Measurements from ENCODE around the gene PTCHD4.

The PTCHD4 gene

DNA sequence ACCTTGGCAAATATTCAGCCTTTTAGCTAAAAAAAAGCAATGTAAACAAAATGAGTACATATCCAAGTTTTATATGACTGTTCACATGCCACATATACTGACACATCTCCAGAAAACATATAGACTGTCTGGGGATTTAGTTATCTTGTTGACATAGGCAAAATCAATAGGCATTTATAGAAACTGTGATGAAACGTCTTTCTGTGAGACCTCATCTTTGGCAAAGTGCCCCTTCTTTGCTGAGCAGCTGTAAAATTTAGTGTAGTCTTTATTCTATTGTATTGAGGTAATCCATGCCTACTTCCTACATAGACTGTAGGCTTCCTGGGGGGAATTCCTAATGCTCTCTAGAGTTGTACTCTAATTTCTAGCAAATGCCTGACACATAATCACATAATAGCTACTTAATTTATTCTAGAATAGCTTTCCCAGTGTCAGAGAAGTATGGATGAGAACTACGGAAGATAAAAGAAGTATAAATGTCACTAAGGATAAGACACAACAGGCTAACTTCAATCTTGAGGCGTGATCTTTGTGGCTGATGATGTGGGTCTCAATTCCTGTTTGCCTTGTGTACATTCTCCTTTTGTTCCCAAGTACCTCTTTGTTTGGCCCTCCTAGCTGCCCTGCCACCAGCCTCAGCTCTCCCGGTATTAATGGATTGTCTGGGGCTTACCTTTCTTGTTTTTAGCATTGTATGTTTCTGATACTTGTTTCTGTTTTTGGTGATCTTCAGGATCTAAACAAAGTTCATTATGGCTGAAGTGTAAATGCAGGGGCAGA lies 30.6 kb downstream of the PTCHD4 start:
- Histone ChIP-seq H2AFZ (ENCODE audit: low read depth, low read length) (no peak overlapping the region), H3K27me3 (ENCODE audit: insufficient read depth, low read length, poor library complexity) (no peaks in the 10 kb centered on the region), H3K79me2 (ENCODE audit: insufficient read depth, low read length) (no peaks in the 10 kb centered on the region), H3K9me3 (ENCODE audit: insufficient read depth, low read length, severe bottlenecking) (no peaks in the 10 kb centered on the region), H3K36me3 (ENCODE audit: insufficient read depth, low read length) (no peaks in the 10 kb centered on the region), H3K9ac (ENCODE audit: low read depth, low read length) (no peak overlapping the region), H3K4me1 (ENCODE audit: insufficient read depth, low read length) (no peaks in the 10 kb centered on the region), H3K4me3 (ENCODE audit: low read depth in 1 of 2, low read length in 2 of 2) (no peak overlapping the region), H3K27ac (ENCODE audit: low read length) (no peak overlapping the region), H4K20me1 (ENCODE audit: insufficient read depth, low read length) (no peaks in the 10 kb centered on the region), H3K4me2 (ENCODE audit: insufficient read depth, low read length) (no peak overlapping the region)
- ATAC-seq (ENCODE audit: insufficient read depth, low read depth) = no peak
- TF ChIP-seq EZH2 (IDR thresholded peaks at IDR 0.05; ENCODE audit: borderline replicate concordance, low read depth, low read length, severe bottlenecking) = no peak
- TF ChIP-seq, protein P1, sequence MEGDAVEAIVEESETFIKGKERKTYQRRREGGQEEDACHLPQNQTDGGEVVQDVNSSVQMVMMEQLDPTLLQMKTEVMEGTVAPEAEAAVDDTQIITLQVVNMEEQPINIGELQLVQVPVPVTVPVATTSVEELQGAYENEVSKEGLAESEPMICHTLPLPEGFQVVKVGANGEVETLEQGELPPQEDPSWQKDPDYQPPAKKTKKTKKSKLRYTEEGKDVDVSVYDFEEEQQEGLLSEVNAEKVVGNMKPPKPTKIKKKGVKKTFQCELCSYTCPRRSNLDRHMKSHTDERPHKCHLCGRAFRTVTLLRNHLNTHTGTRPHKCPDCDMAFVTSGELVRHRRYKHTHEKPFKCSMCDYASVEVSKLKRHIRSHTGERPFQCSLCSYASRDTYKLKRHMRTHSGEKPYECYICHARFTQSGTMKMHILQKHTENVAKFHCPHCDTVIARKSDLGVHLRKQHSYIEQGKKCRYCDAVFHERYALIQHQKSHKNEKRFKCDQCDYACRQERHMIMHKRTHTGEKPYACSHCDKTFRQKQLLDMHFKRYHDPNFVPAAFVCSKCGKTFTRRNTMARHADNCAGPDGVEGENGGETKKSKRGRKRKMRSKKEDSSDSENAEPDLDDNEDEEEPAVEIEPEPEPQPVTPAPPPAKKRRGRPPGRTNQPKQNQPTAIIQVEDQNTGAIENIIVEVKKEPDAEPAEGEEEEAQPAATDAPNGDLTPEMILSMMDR (IDR thresholded peaks at IDR 0.05; ENCODE audit: borderline replicate concordance, extremely low read depth, low read length, poor library complexity, severe bottlenecking) = no peak
- DNase-seq = no peak

DNA sequence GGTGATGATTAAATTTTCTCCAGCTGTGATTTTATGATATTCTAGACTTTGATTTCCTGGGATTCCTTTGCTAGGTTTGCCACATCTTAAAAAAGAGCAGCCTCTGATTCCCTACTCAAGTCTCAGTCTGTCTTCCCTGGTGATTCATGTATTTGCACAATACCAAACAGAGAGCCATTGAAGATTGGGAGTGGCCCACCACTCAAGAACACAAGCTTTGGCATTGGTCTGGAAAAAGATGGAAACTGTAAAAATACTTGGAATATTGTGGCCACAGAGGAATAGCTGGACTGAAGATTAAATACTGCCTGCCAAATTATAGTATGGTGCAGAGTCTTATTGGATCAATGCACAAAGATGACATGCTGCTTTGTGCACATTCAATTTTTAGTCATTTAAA lies 32.9 kb downstream of the PTCHD4 start:
- H3K79me2 ChIP-seq (ENCODE audit: insufficient read depth, low read length) = no peaks in the 10 kb centered on the region
- no peak overlapping the region for H3K9ac ChIP-seq (ENCODE audit: low read depth, low read length)
- H3K4me1 ChIP-seq (ENCODE audit: insufficient read depth, low read length) = no peaks in the 10 kb centered on the region
- H3K27me3 ChIP-seq (ENCODE audit: insufficient read depth, low read length, poor library complexity) = no peaks in the 10 kb centered on the region
- no peak overlapping the region for H2AFZ ChIP-seq (ENCODE audit: low read depth, low read length)
- H3K4me2 ChIP-seq (ENCODE audit: insufficient read depth, low read length) = no peak overlapping the region
- H3K4me3 ChIP-seq (ENCODE audit: low read depth in 1 of 2, low read length in 2 of 2) = no peak overlapping the region
- no peaks in the 10 kb centered on the region for H3K9me3 ChIP-seq (ENCODE audit: insufficient read depth, low read length, severe bottlenecking)
- TF ChIP-seq, protein P1 (IDR thresholded peaks at IDR 0.05; ENCODE audit: borderline replicate concordance, extremely low read depth, low read length, poor library complexity, severe bottlenecking) = no peak
- no peak for TF ChIP-seq EZH2 (IDR thresholded peaks at IDR 0.05; ENCODE audit: borderline replicate concordance, low read depth, low read length, severe bottlenecking)
- no peaks in the 10 kb centered on the region for H4K20me1 ChIP-seq (ENCODE audit: insufficient read depth, low read length)
- no peak overlapping the region for H3K27ac ChIP-seq (ENCODE audit: low read length)
- no peaks in the 10 kb centered on the region for H3K36me3 ChIP-seq (ENCODE audit: insufficient read depth, low read length)
- DNase-seq (no peak), ATAC-seq (ENCODE audit: insufficient read depth, low read depth) (no peak)

DNA sequence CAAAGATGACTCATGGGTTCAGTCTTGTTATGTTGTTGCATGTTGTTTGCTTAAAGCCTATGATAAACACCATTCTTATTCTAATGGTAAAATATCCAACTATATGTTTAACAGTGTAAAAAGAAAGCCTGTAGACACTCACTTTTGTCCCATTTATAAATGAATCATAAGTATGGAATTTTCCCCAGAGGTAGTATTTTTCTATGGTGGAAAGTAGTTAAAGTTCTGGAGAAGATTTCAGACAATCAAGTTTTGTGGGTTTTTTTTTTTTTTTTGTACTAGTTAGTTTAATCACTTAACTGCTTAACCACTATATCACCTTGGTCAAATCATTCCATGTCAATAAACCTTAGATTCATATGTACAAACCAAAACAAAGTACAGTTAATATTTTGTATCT lies 35.8 kb downstream of the PTCHD4 start:
- DNase-seq (no peak), ATAC-seq (ENCODE audit: insufficient read depth, low read depth) (no peak)
- H3K4me2 ChIP-seq (ENCODE audit: insufficient read depth, low read length) = no peak overlapping the region
- no peaks in the 10 kb centered on the region for H3K9me3 ChIP-seq (ENCODE audit: insufficient read depth, low read length, severe bottlenecking)
- no peak overlapping the region for H3K27ac ChIP-seq (ENCODE audit: low read length)
- H3K4me1 ChIP-seq (ENCODE audit: insufficient read depth, low read length) = no peaks in the 10 kb centered on the region
- no peak overlapping the region for H3K9ac ChIP-seq (ENCODE audit: low read depth, low read length)
- TF ChIP-seq, protein P1 (IDR thresholded peaks at IDR 0.05; ENCODE audit: borderline replicate concordance, extremely low read depth, low read length, poor library complexity, severe bottlenecking) = no peak
- TF ChIP-seq EZH2 (IDR thresholded peaks at IDR 0.05; ENCODE audit: borderline replicate concordance, low read depth, low read length, severe bottlenecking) = no peak
- no peak overlapping the region for H3K4me3 ChIP-seq (ENCODE audit: low read depth in 1 of 2, low read length in 2 of 2)
- H2AFZ ChIP-seq (ENCODE audit: low read depth, low read length) = no peak overlapping the region
- H3K36me3 ChIP-seq (ENCODE audit: insufficient read depth, low read length) = no peaks in the 10 kb centered on the region
- H3K79me2 ChIP-seq (ENCODE audit: insufficient read depth, low read length) = no peaks in the 10 kb centered on the region
- H3K27me3 ChIP-seq (ENCODE audit: insufficient read depth, low read length, poor library complexity) = no peaks in the 10 kb centered on the region
- H4K20me1 ChIP-seq (ENCODE audit: insufficient read depth, low read length) = no peaks in the 10 kb centered on the region
